HFF-Myc (cell line): ENCODE measurements around the gene TTLL11.

Experiments used
- DNase-seq: peaks from one replicate; pipeline ENCODE4 v3.0.0-alpha.2; 2011; ENCODE audit warnings: low read depth; ENCODE audit errors: extremely low read depth
- H3K4me3 ChIP-seq: replicated peaks from 2 replicates; pipeline ENCODE4 v1.5.1; 2011; ENCODE audit warnings: low read depth, mild to moderate bottlenecking, control low read depth, low read length
- CTCF ChIP-seq: IDR thresholded peaks from 2 replicates; pipeline ENCODE4 v1.5.1; 2012; ENCODE audit warnings: mild to moderate bottlenecking, low read depth, low read length, control low read depth; ENCODE audit errors: missing control alignments

TTLL11 gene

GRCh38 chr9:122134822-122135528 is 41.9 kb upstream of the TTLL11 start:
- no peak for DNase-seq
- no peak overlapping the region for H3K4me3 ChIP-seq
- TF ChIP-seq CTCF: no peak

GRCh38 chr9:122133984-122134535 is 41.0 kb upstream of the TTLL11 start:
- no peak for TF ChIP-seq CTCF
- H3K4me3 ChIP-seq: no peak overlapping the region
- DNase-seq: no peak

- TF ChIP-seq CTCF: no peak
- no peak for DNase-seq
- H3K4me3 ChIP-seq: no peak overlapping the region
Observed at GRCh38 chr9:122133263-122133983, 40.3 kb upstream of the TTLL11 start.

- TF ChIP-seq CTCF: no peak
- no peak for DNase-seq
- H3K4me3 ChIP-seq: no peak overlapping the region
Observed at GRCh38 chr9:122132539-122132938, 39.4 kb upstream of the TTLL11 start.

GRCh38 chr9:122131401-122132001 is 38.4 kb upstream of the TTLL11 start:
- no peak for TF ChIP-seq CTCF
- no peak for DNase-seq
- H3K4me3 ChIP-seq: no peak overlapping the region

GRCh38 chr9:122130837-122131236 is 37.7 kb upstream of the TTLL11 start:
- TF ChIP-seq CTCF: no peak
- no peak overlapping the region for H3K4me3 ChIP-seq
- DNase-seq: no peak
